ENCODE results near the gene OPALIN. TPM values are rescaled to one million over a fixed set of nuclear protein-coding genes. Genes with fewer than 3 reads are reported as not detected.

The OPALIN gene
- total RNA-seq, 4 donors from 2014 or later: not detected

- Histone ChIP-seq H3K27ac (replicated peaks in 1 of 4) (no peak overlapping the region), H3K4me1 (peaks cover 0 to 14% (median 10%) of the 10 kb centered on the region in 4 donors), H3K27me3 (no peaks in the 10 kb centered on the region), H3K36me3 (no peaks in the 10 kb centered on the region), H3K4me3 (no peak overlapping the region), H3K9me3 (no peaks in the 10 kb centered on the region)
- WGBS: 69% methylated on average over 4 of the region's 4 CpGs
- DNase-seq (ENCODE audit: extremely low spot score): no peak
- intact Hi-C loops (cut with DNase I): no loop called here
- TF ChIP-seq EP300 (IDR thresholded peaks at IDR 0.05) (no peak), POLR2AphosphoS5 (IDR thresholded peaks at IDR 0.05) (no peak)
These were observed 8.7 kb upstream of the OPALIN start for GRCh38 chr10:96367470-96367869.

- DNase-seq (ENCODE audit: extremely low spot score): no peak
- Histone ChIP-seq H3K9me3 (no peaks in the 10 kb centered on the region), H3K36me3 (no peaks in the 10 kb centered on the region), H3K4me3 (no peak overlapping the region), H3K4me1 (peaks cover 0 to 14% (median 10%) of the 10 kb centered on the region in 4 donors), H3K27ac (replicated peaks in 1 of 4) (no peak overlapping the region), H3K27me3 (no peaks in the 10 kb centered on the region)
- intact Hi-C loops (cut with DNase I): no loop called here
- WGBS: 49% methylated on average over 3 of the region's 3 CpGs
- TF ChIP-seq POLR2AphosphoS5 (IDR thresholded peaks at IDR 0.05) (no peak), POLR2A (IDR thresholded peaks at IDR 0.05; ENCODE audit: low read depth) (no peak), EP300 (IDR thresholded peaks at IDR 0.05) (no peak), CTCF (IDR thresholded peaks at IDR 0.05) (no peak)
These were observed 7.7 kb upstream of the OPALIN start for GRCh38 chr10:96366508-96366907.

GRCh38 chr10:96365571-96365970 lies 6.8 kb upstream of the OPALIN start:
- WGBS: 98% methylated on average over 3 of the region's 3 CpGs

GRCh38 chr10:96360766-96361165 lies 2.0 kb upstream of the OPALIN start:
- no peaks in the 10 kb centered on the region for H3K9me3 ChIP-seq
- no peak overlapping the region for H3K27ac ChIP-seq (replicated peaks in 1 of 4)
- H3K4me3 ChIP-seq: no peak overlapping the region
- TF ChIP-seq EP300 (IDR thresholded peaks at IDR 0.05) (no peak), CTCF (IDR thresholded peaks at IDR 0.05) (no peak), POLR2A (IDR thresholded peaks at IDR 0.05; ENCODE audit: low read depth) (no peak), POLR2AphosphoS5 (IDR thresholded peaks at IDR 0.05) (no peak)
- peaks cover 0 to 16% (median 0%) of the 10 kb centered on the region in 4 donors for H3K27me3 ChIP-seq
- 69% methylated on average over 3 of the region's 3 CpGs for WGBS
- DNase-seq (ENCODE audit: extremely low spot score): no peak
- intact Hi-C loops (cut with DNase I): no loop called here
- H3K4me1 ChIP-seq: no peaks in the 10 kb centered on the region
- H3K36me3 ChIP-seq: no peaks in the 10 kb centered on the region

More at GRCh38 chr10:96365571-96365970, 6.8 kb upstream of the OPALIN start:
- H3K27me3 ChIP-seq: no peaks in the 10 kb centered on the region
- TF ChIP-seq POLR2A (IDR thresholded peaks at IDR 0.05; ENCODE audit: low read depth) (no peak), CTCF (IDR thresholded peaks at IDR 0.05) (no peak), POLR2AphosphoS5 (IDR thresholded peaks at IDR 0.05) (no peak), EP300 (IDR thresholded peaks at IDR 0.05) (no peak)
- H3K4me3 ChIP-seq: no peak overlapping the region
- H3K4me1 ChIP-seq: peaks cover 0 to 14% (median 9%) of the 10 kb centered on the region in 4 donors
- H3K36me3 ChIP-seq: no peaks in the 10 kb centered on the region
- no peaks in the 10 kb centered on the region for H3K9me3 ChIP-seq
- no peak overlapping the region for H3K27ac ChIP-seq (replicated peaks in 1 of 4)
- intact Hi-C loops (cut with DNase I): no loop called here
- DNase-seq (ENCODE audit: extremely low spot score): no peak

GRCh38 chr10:96360331-96360730 lies 1.5 kb upstream of the OPALIN start:
- 93% methylated on average over 6 of the region's 6 CpGs for WGBS
- intact Hi-C loops (cut with DNase I): no loop called here

More at GRCh38 chr10:96360331-96360730, 1.5 kb upstream of the OPALIN start:
- H3K9me3 ChIP-seq: no peaks in the 10 kb centered on the region
- no peak for DNase-seq (ENCODE audit: extremely low spot score)
- TF ChIP-seq POLR2AphosphoS5 (IDR thresholded peaks at IDR 0.05) (no peak), CTCF (IDR thresholded peaks at IDR 0.05) (no peak), POLR2A (IDR thresholded peaks at IDR 0.05; ENCODE audit: low read depth) (no peak), EP300 (IDR thresholded peaks at IDR 0.05) (no peak)
- no peaks in the 10 kb centered on the region for H3K36me3 ChIP-seq
- H3K27me3 ChIP-seq: peaks cover 0 to 18% (median 0%) of the 10 kb centered on the region in 4 donors
- H3K4me3 ChIP-seq: no peak overlapping the region
- no peak overlapping the region for H3K27ac ChIP-seq (replicated peaks in 1 of 4)
- no peaks in the 10 kb centered on the region for H3K4me1 ChIP-seq

Data from esophagus muscularis mucosa (tissue), 4 donors.